T-cell (primary cell): Measurements from ENCODE around the gene PLS1. TPM values are rescaled to one million over a fixed set of nuclear protein-coding genes. Genes with fewer than 3 reads are reported as not detected.
"Not testable (repeated sequence)": the region's sequence is repeated elsewhere in the genome, so short reads cannot be mapped to it uniquely, and the experiment has no call there.

Source experiments
- ATAC-seq, 4 experiments: fragments of 200-7000 bp in 3 of 4; fragments of 150-1000 bp in 1 of 4; cut with Tn5 transposase; replicated peaks in 1 of 4; 1 replicate in 3 of 4; 2 replicates in 1 of 4; pipeline ENCODE4 v1.10.0; 2021; ENCODE audit warnings: moderate library complexity in 3 of 4, mild to moderate bottlenecking in 2 of 4, moderate number of reproducible peaks in 1 of 4
- CTCF ChIA-PET, 2 donors: fragments of 300-600 bp; sonication (Branson Sonifier 250); formaldehyde crosslinking; loops; one replicate each; lab custom pipeline; 2022; ENCODE audit warnings: antibody characterized with exemption in 2 of 2; lab: Charles Lee
- POLR2A ChIA-PET, 2 donors: fragments of 300-600 bp; sonication (Branson Sonifier 250); formaldehyde crosslinking; loops; one replicate each; lab custom pipeline; 2022; ENCODE audit warnings: antibody characterized with exemption in 2 of 2; lab: Charles Lee
- DNase-seq, 35 experiments: peaks; one replicate each; pipeline versions ENCODE4 v3.0.0 to v3.0.0-alpha.2; 2013 to 2023
- H3K27ac ChIP-seq: one replicate; pipeline ENCODE4 v1.5.1; 2013; ENCODE audit warnings: low read length
- H3K27me3 ChIP-seq, 2 experiments: replicated peaks in 1 of 2; 1 replicate in 1 of 2; 2 replicates in 1 of 2; pipeline versions ENCODE4 v1.6.1 to v1.7.0; 2013; ENCODE audit warnings: low read length in 1 of 2, mixed read lengths in 1 of 2; ENCODE audit not compliant: control insufficient read depth in 2 of 2, insufficient read depth in 2 of 2; ENCODE audit errors: extremely low read depth in 1 of 2
- H3K36me3 ChIP-seq, 2 donors: 1 replicate in 1 of 2; 2 replicates in 1 of 2; pipeline versions ENCODE4 v1.6.1 to v1.7.0; 2013; ENCODE audit warnings: low read length in 1 of 2; ENCODE audit not compliant: control insufficient read depth in 2 of 2, insufficient read depth in 1 of 2; ENCODE audit errors: extremely low read depth in 1 of 2
- H3K4me1 ChIP-seq, 2 experiments: 1 replicate in 1 of 2; 2 replicates in 1 of 2; pipeline versions ENCODE4 v1.6.1 to v1.7.0; 2013; ENCODE audit warnings: low read length in 2 of 2, mixed read lengths in 1 of 2; ENCODE audit not compliant: insufficient read depth in 2 of 2, control insufficient read depth in 1 of 2; ENCODE audit errors: extremely low read depth in 1 of 2
- H3K4me3 ChIP-seq, 2 donors: 1 replicate in 1 of 2; 2 replicates in 1 of 2; pipeline versions ENCODE4 v1.5.1 to v1.7.0; 2013; ENCODE audit warnings: mild to moderate bottlenecking in 2 of 2, low read length in 1 of 2, moderate library complexity in 1 of 2; ENCODE audit not compliant: control insufficient read depth in 1 of 2; ENCODE audit errors: extremely low read depth in 1 of 2
- H3K9me3 ChIP-seq: 2 replicates; pipeline ENCODE4 v1.7.0; 2013
- H3K27ac Mint-ChIP-seq, 2 donors: one replicate each; pipeline ENCODE4 v1.8.0; 2020 to 2021; ENCODE audit warnings: mild to moderate bottlenecking in 2 of 2, mixed read lengths in 2 of 2
- H3K27me3 Mint-ChIP-seq, 2 donors: one replicate each; pipeline ENCODE4 v1.8.0; 2021 to 2022; ENCODE audit warnings: mixed read lengths in 2 of 2
- H3K36me3 Mint-ChIP-seq: one replicate; pipeline ENCODE4 v1.8.0; 2021; ENCODE audit warnings: mixed read lengths
- H3K4me1 Mint-ChIP-seq, 3 donors: one replicate each; pipeline ENCODE4 v1.8.0; 2020 to 2022; ENCODE audit warnings: mixed read lengths in 3 of 3, mild to moderate bottlenecking in 1 of 3
- H3K4me3 Mint-ChIP-seq, 3 donors: one replicate each; pipeline ENCODE4 v1.8.0; 2020 to 2022; ENCODE audit warnings: mild to moderate bottlenecking in 3 of 3, mixed read lengths in 3 of 3, moderate library complexity in 3 of 3
- H3K9me3 Mint-ChIP-seq, 3 donors: one replicate each; pipeline ENCODE4 v1.8.0; 2020 to 2022; ENCODE audit warnings: mixed read lengths in 3 of 3
- WGBS: methylation state at CpG from one replicate; pipeline ENCODE4 v1.1.5; 2013; ENCODE audit warnings: missing lambda C conversion rate; ENCODE audit not compliant: insufficient coverage; 5-methylcytosine and 5-hydroxymethylcytosine counted together
- total RNA-seq, 35 experiments: library from RNA in 6 of 35; stranded (reverse) in 6 of 35; fragments of 120-200 nt in 1 of 35; gene quantifications; one replicate each; pipeline versions ENCODE4 v1.2.1 to v1.2.4 and lab custom pipeline; 2013 to 2026

PLS1 gene
- total RNA-seq, 5 donors from 2014 or later (not counting 1 experiment from before 2014, with no cell fraction given): 0.84 to 3.6 (median 1.8) TPM

DNA sequence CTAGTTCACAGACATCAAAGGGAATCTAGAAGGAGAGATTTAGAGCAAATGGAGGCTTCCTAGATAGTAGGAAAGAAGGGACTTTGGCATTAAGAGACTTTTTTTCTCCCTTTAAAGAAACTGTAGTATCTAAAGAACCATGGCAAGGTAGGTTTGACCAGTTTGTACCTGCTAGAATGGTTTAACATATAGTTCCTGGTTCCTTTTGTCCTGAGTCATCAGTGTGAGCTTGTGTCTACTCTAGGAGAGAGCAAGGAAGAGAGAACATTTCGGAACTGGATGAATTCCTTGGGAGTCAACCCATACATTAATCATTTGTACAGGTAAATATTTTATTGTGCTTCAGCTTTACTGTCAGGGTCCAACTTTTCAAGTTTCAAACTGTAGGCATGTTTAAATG is 98.0 kb downstream of the PLS1 start:
- no CpG with 5 or more reads among the region's 1 CpG for WGBS
- Histone ChIP-seq H3K4me3 (no peak overlapping the region), H3K27ac (no peak overlapping the region), H3K27me3 (no peaks in the 10 kb centered on the region), H3K9me3 (no peaks in the 10 kb centered on the region), H3K36me3 (no peaks in the 10 kb centered on the region), H3K4me1 (no peaks in the 10 kb centered on the region)
- ChIA-PET POLR2A (no interaction called here), CTCF (interaction anchor here (0.6 to 0.8 kb wide), 2 partner anchors 9 to 25 kb away, joined by 3 to 6 read pairs; no protein-coding TSS in a partner anchor)
- H3K4me3 Mint-ChIP-seq: no peak overlapping the region
- no peaks in the 10 kb centered on the region for H3K27me3 Mint-ChIP-seq
- H3K4me1 Mint-ChIP-seq: no peaks in the 10 kb centered on the region
- no peaks in the 10 kb centered on the region for H3K9me3 Mint-ChIP-seq
- ATAC-seq: no peak
- no peaks in the 10 kb centered on the region for H3K36me3 Mint-ChIP-seq
- H3K27ac Mint-ChIP-seq: no peak overlapping the region
- no peak for DNase-seq

DNA sequence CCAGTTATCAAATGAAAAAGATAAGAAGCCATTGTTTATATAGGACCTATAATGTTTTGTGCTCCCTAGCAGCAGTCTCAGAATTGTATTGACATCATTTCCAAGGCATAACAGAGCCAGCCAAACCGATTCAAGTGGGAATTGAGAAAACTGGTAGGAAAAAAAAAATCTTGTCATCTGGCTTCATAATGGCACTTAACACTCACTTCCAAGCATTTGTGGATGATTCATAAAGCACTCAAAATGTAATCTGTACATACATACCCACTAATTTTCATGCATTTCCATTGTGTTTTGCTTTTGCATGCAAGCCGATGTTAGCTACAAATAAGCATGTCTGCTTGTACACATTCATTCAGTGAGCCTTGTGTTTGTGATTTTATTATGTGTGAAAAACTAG is 109.0 kb downstream of the PLS1 start:
- H3K36me3 Mint-ChIP-seq: no peaks in the 10 kb centered on the region
- ATAC-seq (no peak), DNase-seq (no peak)
- Histone ChIP-seq H3K4me1 (no peaks in the 10 kb centered on the region), H3K9me3 (no peaks in the 10 kb centered on the region), H3K27ac (no peak overlapping the region), H3K36me3 (no peaks in the 10 kb centered on the region), H3K27me3 (no peaks in the 10 kb centered on the region), H3K4me3 (no peak overlapping the region)
- no peak overlapping the region for H3K4me3 Mint-ChIP-seq
- no peaks in the 10 kb centered on the region for H3K9me3 Mint-ChIP-seq
- H3K4me1 Mint-ChIP-seq: peaks cover 0 to 5% (median 0%) of the 10 kb centered on the region in 3 donors
- ChIA-PET POLR2A (no interaction called here), CTCF (interaction anchor here in 1 of 2 donors (0.5 kb wide), 1 partner anchor 1400 kb away, joined by 3 read pairs; no protein-coding TSS in a partner anchor)
- no peak overlapping the region for H3K27ac Mint-ChIP-seq
- no CpG with 5 or more reads among the region's 2 CpGs for WGBS
- H3K27me3 Mint-ChIP-seq: peaks cover 0 to 2% of the 10 kb centered on the region in 2 donors

DNA sequence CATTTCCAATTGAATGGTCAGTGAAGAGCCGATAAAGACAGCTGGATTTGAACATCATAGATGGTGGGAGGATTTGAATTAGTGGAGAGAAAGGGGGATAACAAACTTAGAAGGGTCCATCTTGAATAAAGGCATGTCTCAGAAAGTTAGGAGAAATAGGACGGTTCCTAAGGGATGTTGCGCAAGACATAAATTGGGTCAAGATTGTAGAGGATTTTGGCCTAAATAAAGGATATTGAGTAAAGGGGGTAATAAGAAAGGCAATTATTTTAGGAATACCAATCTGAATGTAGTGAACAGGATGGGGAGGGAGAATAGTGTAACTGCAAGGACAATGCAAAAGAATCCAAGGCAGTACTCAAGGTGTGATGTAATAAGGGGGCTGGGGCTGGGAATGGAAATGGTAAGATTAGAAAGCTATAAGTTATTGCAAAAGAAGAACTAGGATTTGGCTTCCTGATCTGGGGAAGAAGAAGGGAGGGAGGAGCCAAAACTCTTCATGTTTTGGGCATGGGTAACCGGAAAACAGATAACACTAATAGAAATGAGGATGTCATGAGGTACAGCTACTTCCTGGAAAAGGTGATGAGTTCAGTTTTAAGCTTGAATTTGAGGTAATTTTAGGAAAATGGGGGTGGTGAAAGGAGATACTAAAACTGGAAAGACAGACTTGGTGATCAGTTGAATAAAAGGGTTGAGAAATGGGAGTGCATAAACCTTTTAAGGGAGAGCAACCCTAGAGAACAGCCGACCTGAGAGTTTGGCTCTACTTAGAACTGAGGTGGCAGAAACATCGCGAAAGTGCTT is 110.3 kb downstream of the PLS1 start:
- DNase-seq (no peak), ATAC-seq (no peak)
- WGBS: 81% methylated on average over 7 of the region's 7 CpGs
- Mint-ChIP-seq H3K4me3 (no peak overlapping the region), H3K4me1 (peaks cover 0 to 5% (median 0%) of the 10 kb centered on the region in 3 donors), H3K27ac (no peak overlapping the region), H3K36me3 (no peaks in the 10 kb centered on the region), H3K9me3 (no peaks in the 10 kb centered on the region), H3K27me3 (peaks cover 0 to 2% of the 10 kb centered on the region in 2 donors)
- Histone ChIP-seq H3K36me3 (no peaks in the 10 kb centered on the region), H3K27me3 (no peaks in the 10 kb centered on the region), H3K27ac (no peak overlapping the region), H3K4me3 (no peak overlapping the region), H3K4me1 (no peaks in the 10 kb centered on the region), H3K9me3 (no peaks in the 10 kb centered on the region)
- ChIA-PET CTCF (no interaction called here), POLR2A (no interaction called here)

DNA sequence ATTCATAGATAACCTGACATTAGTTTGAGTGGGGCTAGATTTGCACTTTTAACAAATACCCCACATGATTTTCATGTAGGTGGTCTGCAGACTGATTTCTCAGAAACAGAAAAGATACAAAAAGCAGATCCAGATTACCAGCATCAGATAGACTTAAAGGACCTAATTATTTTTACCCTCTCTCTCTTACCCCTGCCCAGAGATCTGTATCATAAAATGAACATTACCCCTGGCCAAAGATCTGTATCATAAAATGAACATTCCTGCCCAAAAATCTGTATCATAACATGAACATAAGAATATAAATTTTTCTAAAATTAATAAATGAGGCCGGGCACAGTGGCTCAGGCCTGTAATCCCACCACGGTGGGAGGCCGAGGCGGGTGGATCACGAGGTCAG is 113.0 kb downstream of the PLS1 start:
- Histone ChIP-seq H3K27me3 (no peaks in the 10 kb centered on the region), H3K4me1 (no peaks in the 10 kb centered on the region), H3K9me3 (no peaks in the 10 kb centered on the region), H3K4me3 (no peak overlapping the region), H3K27ac (no peak overlapping the region), H3K36me3 (no peaks in the 10 kb centered on the region)
- no peak overlapping the region for H3K4me3 Mint-ChIP-seq
- H3K27me3 Mint-ChIP-seq: peaks cover 5% of the 10 kb centered on the region in 2 donors
- 89% methylated on average over 5 of the region's 5 CpGs for WGBS
- H3K4me1 Mint-ChIP-seq: peaks cover 0 to 5% (median 0%) of the 10 kb centered on the region in 3 donors
- no peaks in the 10 kb centered on the region for H3K36me3 Mint-ChIP-seq
- ChIA-PET CTCF (no interaction called here), POLR2A (no interaction called here)
- H3K9me3 Mint-ChIP-seq: no peaks in the 10 kb centered on the region
- DNase-seq (no peak), ATAC-seq (no peak)
- H3K27ac Mint-ChIP-seq: no peak overlapping the region

DNA sequence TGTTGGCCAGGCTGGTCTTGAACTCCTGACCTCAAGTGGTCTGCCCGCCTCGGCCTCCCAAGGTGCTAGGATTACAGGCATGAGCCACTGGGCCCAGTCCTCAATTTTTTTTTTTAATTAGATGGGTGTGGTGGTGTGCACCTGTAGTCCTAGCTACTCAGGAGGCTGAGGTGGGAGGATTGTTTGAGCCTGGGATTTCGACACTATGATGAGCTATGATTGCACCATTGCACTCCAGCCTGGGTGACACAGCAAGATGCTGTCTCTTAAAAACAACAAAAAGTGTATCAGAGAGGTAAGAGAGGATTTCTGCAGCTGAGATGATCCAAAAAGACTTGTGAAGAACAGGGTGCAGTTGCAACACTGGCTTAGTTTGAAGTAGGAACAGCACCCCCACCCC is 118.7 kb downstream of the PLS1 start:
- POLR2A ChIA-PET, H3K27ac Mint-ChIP-seq, H3K4me1 ChIP-seq, ATAC-seq, H3K9me3 Mint-ChIP-seq, DNase-seq, H3K27ac ChIP-seq, H3K9me3 ChIP-seq, H3K4me1 Mint-ChIP-seq, H3K4me3 Mint-ChIP-seq, H3K36me3 ChIP-seq, H3K4me3 ChIP-seq, H3K36me3 Mint-ChIP-seq: not testable (repeated sequence)
- H3K27me3 ChIP-seq: peaks cover 0 to 17% of the 10 kb centered on the region in 2 experiments
- CTCF ChIA-PET: interaction anchor here in 1 of 2 donors (0.6 kb wide), 1 partner anchor 165 kb away, joined by 5 read pairs; no protein-coding TSS in a partner anchor
- H3K27me3 Mint-ChIP-seq: peaks cover 34 to 37% of the 10 kb centered on the region in 2 donors
- 84% methylated on average over 3 of the region's 3 CpGs for WGBS

DNA sequence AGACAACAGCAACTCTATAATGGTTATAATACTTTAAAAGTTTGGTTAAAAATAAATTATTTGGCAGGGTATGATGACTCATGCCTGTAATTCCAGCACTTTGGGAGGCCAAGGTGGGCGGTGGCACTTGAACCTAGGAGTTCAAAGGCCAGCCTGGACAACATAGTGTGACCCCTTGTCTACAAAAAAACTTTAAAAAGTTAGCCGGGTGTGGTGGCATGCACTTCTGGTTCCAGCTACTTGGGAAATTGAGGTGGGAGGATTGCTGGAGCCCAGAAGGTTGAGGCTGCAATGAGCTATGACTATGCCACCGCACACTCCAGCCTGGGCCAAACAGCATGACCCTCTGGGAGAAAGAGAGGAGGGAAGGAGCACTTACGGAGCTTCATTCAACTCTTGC is 119.9 kb downstream of the PLS1 start:
- Mint-ChIP-seq H3K27me3 (peaks cover 37 to 43% of the 10 kb centered on the region in 2 donors), H3K4me3 (no peak overlapping the region), H3K9me3 (no peaks in the 10 kb centered on the region), H3K4me1 (no peaks in the 10 kb centered on the region), H3K27ac (no peak overlapping the region), H3K36me3 (no peaks in the 10 kb centered on the region)
- Histone ChIP-seq H3K27ac (no peak overlapping the region), H3K4me3 (no peak overlapping the region), H3K4me1 (no peaks in the 10 kb centered on the region), H3K36me3 (no peaks in the 10 kb centered on the region), H3K27me3 (peaks cover 0 to 17% of the 10 kb centered on the region in 2 experiments), H3K9me3 (no peaks in the 10 kb centered on the region)
- POLR2A ChIA-PET: no interaction called here
- WGBS: 88% methylated on average over 3 of the region's 4 CpGs
- ATAC-seq: no peak
- CTCF ChIA-PET: no interaction called here
- DNase-seq: no peak
